GM12878 (cell line): ENCODE results near the gene KCNC1. TPM values are rescaled to one million over a fixed set of nuclear protein-coding genes. Genes with fewer than 3 reads are reported as not detected.

Experiments
- ATAC-seq: fragments of 200-7000 bp; cut with Tn5 transposase; 3 replicates; pipeline ENCODE4 v1.9.1; 2020; ENCODE audit warnings: mild to moderate bottlenecking, moderate library complexity
- BruUV-seq: library from RNA; stranded (reverse); fragments of 400-500 nt; replicated peaks from 2 replicates; lab custom pipeline; 2021; lab: Mats Ljungman, UMichigan
- CTCF ChIA-PET: fragments of 300-600 bp; sonication (Branson Sonifier 250); formaldehyde crosslinking; extraction: SDS; loops from one replicate; lab custom pipeline; 2021; ENCODE audit warnings: inconsistent platforms; lab: Yijun Ruan, JAX
- POLR2A ChIA-PET: fragments of 350-600 bp; formaldehyde crosslinking; extraction: SDS; loops from one replicate; lab custom pipeline; 2021; ENCODE audit warnings: inconsistent platforms; lab: Charles Lee
- RAD21 ChIA-PET: fragments of 300-600 bp; sonication (Branson Sonifier 250); formaldehyde crosslinking; loops from one replicate; lab custom pipeline; 2023; ENCODE audit warnings: antibody characterized with exemption; ENCODE audit not compliant: unreplicated experiment; lab: Charles Lee
- SMC1A ChIA-PET: fragments of 300-600 bp; sonication (Branson Sonifier 250); formaldehyde crosslinking; loops from one replicate; lab custom pipeline; 2023; ENCODE audit not compliant: unreplicated experiment, uncharacterized antibody; lab: Charles Lee
- DNase-seq: peaks from one replicate; pipeline ENCODE4 v3.0.0-alpha.2; 2011; ENCODE audit warnings: low read depth, low spot score
- FAIRE-seq: peaks from 3 replicates; lab custom pipeline; 2011; peaks lifted over from hg19 to GRCh38; lab: Jason Lieb, UNC
- H2AFZ ChIP-seq: 2 replicates; pipeline ENCODE4 v1.6.0; 2011; ENCODE audit warnings: low read depth, low read length, control low read depth; ENCODE audit not compliant: control insufficient read depth
- H3K27ac ChIP-seq: 2 replicates; pipeline ENCODE4 v1.5.1; 2011; ENCODE audit warnings: control low read depth; ENCODE audit not compliant: control insufficient read depth, insufficient read depth
- H3K27me3 ChIP-seq, 2 experiments: replicated peaks in 1 of 2; 2 replicates each; pipeline versions ENCODE4 v1.6.0 to v1.6.1; 2011; ENCODE audit warnings: low read length in 1 of 2; ENCODE audit not compliant: control insufficient read depth in 2 of 2, insufficient read depth in 2 of 2
- H3K36me3 ChIP-seq, 2 experiments: 2 replicates each; pipeline ENCODE4 v1.5.1; 2011; ENCODE audit warnings: low read length in 1 of 2; ENCODE audit not compliant: control insufficient read depth in 2 of 2, insufficient read depth in 2 of 2
- H3K4me1 ChIP-seq: 2 replicates; pipeline ENCODE4 v1.6.1; 2011; ENCODE audit warnings: mild to moderate bottlenecking, low read length, moderate library complexity, mixed read lengths; ENCODE audit not compliant: control insufficient read depth, insufficient read depth
- H3K4me2 ChIP-seq: 2 replicates; pipeline ENCODE4 v1.6.0; 2011; ENCODE audit warnings: control low read depth; ENCODE audit not compliant: control insufficient read depth, insufficient read depth
- H3K4me3 ChIP-seq: fragments of 200-600 bp; sonication (generic); 2 replicates; pipeline ENCODE4 v1.5.1; 2016
- H3K79me2 ChIP-seq: 2 replicates; pipeline ENCODE4 v1.6.0; 2011; ENCODE audit warnings: low read length; ENCODE audit not compliant: control insufficient read depth, insufficient read depth
- H3K9ac ChIP-seq: 2 replicates; pipeline ENCODE4 v1.8.0; 2011; ENCODE audit warnings: low read length, control low read depth, mixed read lengths; ENCODE audit not compliant: control insufficient read depth, insufficient read depth
- H3K9me3 ChIP-seq: replicated peaks from 3 replicates; pipeline ENCODE4 v1.5.1; 2011; ENCODE audit warnings: mild to moderate bottlenecking, low read length; ENCODE audit not compliant: control insufficient read depth, insufficient read depth
- H4K20me1 ChIP-seq: 2 replicates; pipeline ENCODE4 v1.6.0; 2011; ENCODE audit not compliant: control insufficient read depth, insufficient read depth
- HDAC2 ChIP-seq: fragments of 200-600 bp; sonication (generic); IDR thresholded peaks from 2 replicates; pipeline ENCODE4 v1.6.1; 2017
- POLR2A ChIP-seq: IDR thresholded peaks from 2 replicates; pipeline ENCODE4 v1.6.1; 2011; ENCODE audit warnings: low read depth, mild to moderate bottlenecking, low read length
- POU2F2 ChIP-seq: IDR thresholded peaks from 3 replicates; pipeline ENCODE4 v1.6.1; 2011; ENCODE audit warnings: low read depth, mild to moderate bottlenecking, low read length, borderline replicate concordance
- SMARCA5 ChIP-seq: fragments of 450-650 bp; IDR thresholded peaks from 2 replicates; pipeline ENCODE4 v1.6.1; 2017; ENCODE audit warnings: mild to moderate bottlenecking
- SREBF1 ChIP-seq: IDR thresholded peaks from 2 replicates; pipeline ENCODE4 v1.6.1; 2012; ENCODE audit warnings: mild to moderate bottlenecking, low read length
- TCF3 ChIP-seq: IDR thresholded peaks from 2 replicates; pipeline ENCODE4 v1.6.1; 2012; ENCODE audit warnings: low read depth, mild to moderate bottlenecking, low read length, borderline replicate concordance; ENCODE audit not compliant: insufficient read depth
- whole genome bisulfite sequencing: methylation state at CpG from one replicate; pipeline ENCODE4 v1.1.6; 2016; ENCODE audit warnings: low lambda C conversion rate; ENCODE audit not compliant: insufficient replicate concordance, insufficient coverage; ENCODE audit errors: missing lambda C conversion rate; 5-methylcytosine and 5-hydroxymethylcytosine counted together
- in situ Hi-C: fragments of 300-500 bp; cut with MboI; formaldehyde crosslinking; loops from 9 replicates; pipeline ENCODE4 v1.14.3; 2018; ENCODE audit warnings: mixed read lengths
- intact Hi-C: fragments of 100-400 bp; cut with micrococcal nuclease; formaldehyde crosslinking; loops from one replicate; pipeline ENCODE4 v1.14.2; 2022; ENCODE audit not compliant: unreplicated experiment
- polyA plus RNA-seq, 11 experiments: library from polyadenylated mRNA; depleted of rRNA in 4 of 11; unstranded in 6 of 11; stranded (reverse) in 5 of 11; fragments of >200 nt; fragmentation: Nextera tagmentation in 4 of 11; fragmentation: Illumina TruSeq in 1 of 11; extraction: Ambion mirVana in 4 of 11; extraction: Trizol in 1 of 11; gene quantifications; 1 replicate in 1 of 11; 2 replicates in 10 of 11; pipeline versions ENCODE4 v1.2.1 to v1.2.3, GENCODE V29; 2011 to 2016; ENCODE audit warnings: inconsistent platforms in 2 of 11, missing spikeins in 2 of 11, low read depth in 1 of 11
- total RNA-seq, 4 experiments: library from RNA; depleted of rRNA in 3 of 4; stranded (reverse); fragments of >200 nt in 3 of 4; fragmentation: Illumina TruSeq in 1 of 4; extraction: Trizol in 1 of 4; gene quantifications; 2 replicates each; pipeline versions ENCODE4 v1.2.1 to v1.2.3, GENCODE V29; 2013 to 2021
- TF ChIP-seq, protein P1 (sequence below): fragments of 450-650 bp; IDR thresholded peaks from 2 replicates; pipeline ENCODE4 v1.6.1; 2017; ENCODE audit warnings: antibody characterized with exemption, mild to moderate bottlenecking, moderate library complexity
- TF ChIP-seq, protein P2 (sequence below): fragments of 450-650 bp; IDR thresholded peaks from 2 replicates; pipeline ENCODE4 v1.6.1; 2017; ENCODE audit warnings: mild to moderate bottlenecking, moderate library complexity

KCNC1 gene
- total and polyA plus RNA-seq, 10 of the 15 experiments (the other 5 are each of a cell fraction or from before 2014, with no cell fraction given): 0.27 to 0.34 TPM; not detected in 8

DNA sequence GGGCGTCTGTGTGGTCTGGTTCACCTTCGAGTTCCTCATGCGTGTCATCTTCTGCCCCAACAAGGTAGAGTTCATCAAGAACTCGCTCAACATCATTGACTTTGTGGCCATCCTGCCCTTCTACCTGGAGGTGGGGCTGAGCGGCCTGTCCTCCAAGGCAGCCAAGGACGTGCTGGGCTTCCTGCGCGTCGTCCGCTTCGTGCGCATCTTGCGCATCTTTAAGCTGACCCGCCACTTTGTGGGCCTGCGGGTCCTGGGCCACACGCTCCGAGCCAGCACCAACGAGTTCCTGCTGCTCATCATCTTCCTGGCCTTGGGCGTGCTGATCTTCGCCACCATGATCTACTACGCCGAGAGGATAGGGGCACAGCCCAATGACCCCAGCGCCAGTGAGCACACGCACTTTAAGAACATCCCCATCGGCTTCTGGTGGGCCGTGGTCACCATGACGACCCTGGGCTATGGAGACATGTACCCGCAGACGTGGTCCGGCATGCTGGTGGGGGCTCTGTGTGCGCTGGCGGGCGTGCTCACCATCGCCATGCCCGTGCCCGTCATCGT lies 37.3 kb downstream of the KCNC1 start:
- no peak overlapping the region for H3K4me2 ChIP-seq
- TF ChIP-seq SREBF1 (no peak), HDAC2 (no peak), POU2F2 (no peak), SMARCA5 (no peak), POLR2A (no peak), TCF3 (no peak)
- TF ChIP-seq, protein P1, sequence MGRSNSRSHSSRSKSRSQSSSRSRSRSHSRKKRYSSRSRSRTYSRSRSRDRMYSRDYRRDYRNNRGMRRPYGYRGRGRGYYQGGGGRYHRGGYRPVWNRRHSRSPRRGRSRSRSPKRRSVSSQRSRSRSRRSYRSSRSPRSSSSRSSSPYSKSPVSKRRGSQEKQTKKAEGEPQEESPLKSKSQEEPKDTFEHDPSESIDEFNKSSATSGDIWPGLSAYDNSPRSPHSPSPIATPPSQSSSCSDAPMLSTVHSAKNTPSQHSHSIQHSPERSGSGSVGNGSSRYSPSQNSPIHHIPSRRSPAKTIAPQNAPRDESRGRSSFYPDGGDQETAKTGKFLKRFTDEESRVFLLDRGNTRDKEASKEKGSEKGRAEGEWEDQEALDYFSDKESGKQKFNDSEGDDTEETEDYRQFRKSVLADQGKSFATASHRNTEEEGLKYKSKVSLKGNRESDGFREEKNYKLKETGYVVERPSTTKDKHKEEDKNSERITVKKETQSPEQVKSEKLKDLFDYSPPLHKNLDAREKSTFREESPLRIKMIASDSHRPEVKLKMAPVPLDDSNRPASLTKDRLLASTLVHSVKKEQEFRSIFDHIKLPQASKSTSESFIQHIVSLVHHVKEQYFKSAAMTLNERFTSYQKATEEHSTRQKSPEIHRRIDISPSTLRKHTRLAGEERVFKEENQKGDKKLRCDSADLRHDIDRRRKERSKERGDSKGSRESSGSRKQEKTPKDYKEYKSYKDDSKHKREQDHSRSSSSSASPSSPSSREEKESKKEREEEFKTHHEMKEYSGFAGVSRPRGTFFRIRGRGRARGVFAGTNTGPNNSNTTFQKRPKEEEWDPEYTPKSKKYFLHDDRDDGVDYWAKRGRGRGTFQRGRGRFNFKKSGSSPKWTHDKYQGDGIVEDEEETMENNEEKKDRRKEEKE: no peak
- TF ChIP-seq, protein P2, sequence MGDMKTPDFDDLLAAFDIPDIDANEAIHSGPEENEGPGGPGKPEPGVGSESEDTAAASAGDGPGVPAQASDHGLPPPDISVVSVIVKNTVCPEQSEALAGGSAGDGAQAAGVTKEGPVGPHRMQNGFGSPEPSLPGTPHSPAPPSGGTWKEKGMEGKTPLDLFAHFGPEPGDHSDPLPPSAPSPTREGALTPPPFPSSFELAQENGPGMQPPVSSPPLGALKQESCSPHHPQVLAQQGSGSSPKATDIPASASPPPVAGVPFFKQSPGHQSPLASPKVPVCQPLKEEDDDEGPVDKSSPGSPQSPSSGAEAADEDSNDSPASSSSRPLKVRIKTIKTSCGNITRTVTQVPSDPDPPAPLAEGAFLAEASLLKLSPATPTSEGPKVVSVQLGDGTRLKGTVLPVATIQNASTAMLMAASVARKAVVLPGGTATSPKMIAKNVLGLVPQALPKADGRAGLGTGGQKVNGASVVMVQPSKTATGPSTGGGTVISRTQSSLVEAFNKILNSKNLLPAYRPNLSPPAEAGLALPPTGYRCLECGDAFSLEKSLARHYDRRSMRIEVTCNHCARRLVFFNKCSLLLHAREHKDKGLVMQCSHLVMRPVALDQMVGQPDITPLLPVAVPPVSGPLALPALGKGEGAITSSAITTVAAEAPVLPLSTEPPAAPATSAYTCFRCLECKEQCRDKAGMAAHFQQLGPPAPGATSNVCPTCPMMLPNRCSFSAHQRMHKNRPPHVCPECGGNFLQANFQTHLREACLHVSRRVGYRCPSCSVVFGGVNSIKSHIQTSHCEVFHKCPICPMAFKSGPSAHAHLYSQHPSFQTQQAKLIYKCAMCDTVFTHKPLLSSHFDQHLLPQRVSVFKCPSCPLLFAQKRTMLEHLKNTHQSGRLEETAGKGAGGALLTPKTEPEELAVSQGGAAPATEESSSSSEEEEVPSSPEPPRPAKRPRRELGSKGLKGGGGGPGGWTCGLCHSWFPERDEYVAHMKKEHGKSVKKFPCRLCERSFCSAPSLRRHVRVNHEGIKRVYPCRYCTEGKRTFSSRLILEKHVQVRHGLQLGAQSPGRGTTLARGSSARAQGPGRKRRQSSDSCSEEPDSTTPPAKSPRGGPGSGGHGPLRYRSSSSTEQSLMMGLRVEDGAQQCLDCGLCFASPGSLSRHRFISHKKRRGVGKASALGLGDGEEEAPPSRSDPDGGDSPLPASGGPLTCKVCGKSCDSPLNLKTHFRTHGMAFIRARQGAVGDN: no peak
- TF ChIP-seq, all 136 proteins: peak for 0
- no peaks in the 10 kb centered on the region for H3K79me2 ChIP-seq
- H4K20me1 ChIP-seq: no peaks in the 10 kb centered on the region
- BruUV-seq: no TSS peak
- FAIRE-seq: no peak
- in situ Hi-C loops (no loop called here), intact Hi-C loops (no loop called here)
- no peaks in the 10 kb centered on the region for H3K4me1 ChIP-seq
- H3K4me3 ChIP-seq: no peak overlapping the region
- 72% methylated on average over 37 of the region's 37 CpGs for WGBS
- H3K9me3 ChIP-seq: no peaks in the 10 kb centered on the region
- POLR2A ChIA-PET: no interaction called here
- no peak overlapping the region for H3K27ac ChIP-seq
- H3K27me3 ChIP-seq: no peaks in the 10 kb centered on the region
- DNase-seq: no peak
- no peak overlapping the region for H2AFZ ChIP-seq
- RAD21 ChIA-PET: no interaction called here
- no peak for ATAC-seq
- H3K9ac ChIP-seq: no peak overlapping the region
- SMC1A ChIA-PET: interaction anchor here (1.7 kb wide), 1 partner anchor 13 kb away, joined by 4 read pairs; no protein-coding TSS in a partner anchor
- H3K36me3 ChIP-seq: no peaks in the 10 kb centered on the region
- CTCF ChIA-PET: no interaction called here
